Psoas muscle (tissue), 8 donors: ENCODE results near the gene LINC00305. TPM values are rescaled to one million over a fixed set of nuclear protein-coding genes. Genes with fewer than 3 reads are reported as not detected.

Experiments
- ATAC-seq, 4 donors: fragments of 200-7000 bp; cut with Tn5 transposase; one replicate each; pipeline ENCODE4 v1.9.1; 2020; ENCODE audit warnings: moderate library complexity in 3 of 4, mild to moderate bottlenecking in 2 of 4
- DNase-seq, 2 donors: peaks; one replicate each; pipeline ENCODE4 v3.0.0-alpha.2; 2020
- H3K27ac ChIP-seq: fragments of 200-600 bp; one replicate; pipeline ENCODE4 v1.8.0; 2022
- H3K27me3 ChIP-seq, 3 donors: fragments of 200-600 bp in 1 of 3; one replicate each; pipeline versions ENCODE4 v1.6.1 to v1.8.0; 2013 to 2022; ENCODE audit warnings: low read length in 2 of 3, mild to moderate bottlenecking in 2 of 3, moderate library complexity in 1 of 3; ENCODE audit not compliant: insufficient read depth in 3 of 3
- H3K36me3 ChIP-seq, 2 donors: fragments of 200-600 bp in 1 of 2; one replicate each; pipeline versions ENCODE4 v1.6.1 to v1.8.0; 2013 to 2022; ENCODE audit warnings: low read depth in 1 of 2, mild to moderate bottlenecking in 1 of 2, moderate library complexity in 1 of 2; ENCODE audit not compliant: insufficient read depth in 1 of 2
- H3K4me1 ChIP-seq: fragments of 200-600 bp; one replicate; pipeline ENCODE4 v1.8.0; 2022
- H3K4me3 ChIP-seq: fragments of 200-600 bp; one replicate; pipeline ENCODE4 v1.8.0; 2022; ENCODE audit warnings: mild to moderate bottlenecking
- H3K9me3 ChIP-seq: fragments of 200-600 bp; one replicate; pipeline ENCODE4 v1.8.0; 2022
- WGBS, 3 donors: extraction: QIAGEN DNeasy Blood & Tissue Kit; methylation state at CpG; one replicate each; pipeline versions ENCODE4 v1.1.6 to v1.1.7; 2013; 5-methylcytosine and 5-hydroxymethylcytosine counted together
- intact Hi-C, 2 donors: fragments of 100-400 bp; cut with DNase I; formaldehyde crosslinking; loops; one replicate each; pipeline versions ENCODE4 v1.11.0 to v1.14.2; 2022
- long read RNA-seq, 2 donors: library from polyadenylated mRNA; unstranded; transcript quantifications; one replicate each; pipeline ENCODE4 v2.0.0, GENCODE V29; 2021
- polyA plus RNA-seq, 3 donors: library from polyadenylated mRNA; stranded (reverse); fragments of 200-250 nt; gene quantifications; one replicate each; pipeline ENCODE4 v1.2.3, GENCODE V29; 2013
- total RNA-seq, 4 donors: library from RNA; stranded (reverse); fragmentation: NEBNext Ultra II Directional in 2 of 4; extraction: Animal tissue kit (Norgen Biotek cat#: 25700) in 2 of 4; gene quantifications; one replicate each; pipeline versions ENCODE4 v1.2.1 to v1.2.4, GENCODE V29; 2021 to 2023
- TF ChIP-seq, protein P1 (sequence below): fragments of 200-600 bp; IDR thresholded peaks from one replicate; pipeline ENCODE4 v1.8.0; 2022; ENCODE audit warnings: antibody characterized with exemption
- donor health status: healthy with polysubstance abuse.
- donor health status: DM: no; HTN: no; CAD: no; lungs with moderate emphysema.
- donor health status: Bipolar disorder and iron deficiency.
- donor health status: healthy.
- donor health status: DM: yes; HTN: yes; CAD: no.
- donor health status: DM: no; HTN: no; CAD: no.
- donor health status: DM: no; HTN: no; CAD: no.
- donor health status: DM: yes; HTN: yes; CAD: no.

Gene LINC00305
- not detected for total RNA-seq
- not detected for polyA plus RNA-seq
- long read RNA-seq, donor 1 = 0 reads
- long read RNA-seq, donor 2 = 0 reads

DNA sequence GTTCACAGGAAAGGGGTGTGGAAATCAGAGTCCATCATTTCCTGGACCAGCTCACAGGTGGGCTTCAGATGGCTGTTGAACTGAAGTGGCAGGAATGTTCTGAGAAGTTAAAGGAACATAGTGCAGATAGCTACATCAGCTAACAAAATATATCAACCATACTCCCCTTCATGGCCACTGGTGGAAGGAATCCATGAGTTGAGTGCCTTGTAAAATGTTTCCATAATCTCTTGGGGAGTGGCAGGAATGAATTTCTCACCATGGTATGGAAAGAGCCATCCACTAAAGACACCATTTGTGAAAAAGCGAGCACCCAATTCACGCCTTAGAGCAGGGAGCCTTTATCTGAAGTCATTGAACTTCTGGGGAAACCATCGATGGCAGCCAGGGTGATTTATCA is at the start of gene LINC00305:
TSS of gene LINC00305 (minus strand) at position 101 of the 400 bp plus-strand sequence.
- Histone ChIP-seq H3K9me3 (no peaks in the 10 kb centered on the region), H3K27ac (no peak within 1 kb of the TSS), H3K27me3 (peaks cover 0 to 3% (median 0%) of the 10 kb centered on the region in 3 donors), H3K4me1 (no peaks in the 10 kb centered on the region), H3K36me3 (no peaks in the 10 kb centered on the region), H3K4me3 (no peak within 1 kb of the TSS)
- ATAC-seq (no peak), DNase-seq (no peak)
- 78 to 81% (median 81%) methylated on average over 3 of the region's 3 CpGs for WGBS, 3 donors
- TF ChIP-seq, protein P1, sequence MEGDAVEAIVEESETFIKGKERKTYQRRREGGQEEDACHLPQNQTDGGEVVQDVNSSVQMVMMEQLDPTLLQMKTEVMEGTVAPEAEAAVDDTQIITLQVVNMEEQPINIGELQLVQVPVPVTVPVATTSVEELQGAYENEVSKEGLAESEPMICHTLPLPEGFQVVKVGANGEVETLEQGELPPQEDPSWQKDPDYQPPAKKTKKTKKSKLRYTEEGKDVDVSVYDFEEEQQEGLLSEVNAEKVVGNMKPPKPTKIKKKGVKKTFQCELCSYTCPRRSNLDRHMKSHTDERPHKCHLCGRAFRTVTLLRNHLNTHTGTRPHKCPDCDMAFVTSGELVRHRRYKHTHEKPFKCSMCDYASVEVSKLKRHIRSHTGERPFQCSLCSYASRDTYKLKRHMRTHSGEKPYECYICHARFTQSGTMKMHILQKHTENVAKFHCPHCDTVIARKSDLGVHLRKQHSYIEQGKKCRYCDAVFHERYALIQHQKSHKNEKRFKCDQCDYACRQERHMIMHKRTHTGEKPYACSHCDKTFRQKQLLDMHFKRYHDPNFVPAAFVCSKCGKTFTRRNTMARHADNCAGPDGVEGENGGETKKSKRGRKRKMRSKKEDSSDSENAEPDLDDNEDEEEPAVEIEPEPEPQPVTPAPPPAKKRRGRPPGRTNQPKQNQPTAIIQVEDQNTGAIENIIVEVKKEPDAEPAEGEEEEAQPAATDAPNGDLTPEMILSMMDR = no peak
- intact Hi-C loops = no loop called here

DNA sequence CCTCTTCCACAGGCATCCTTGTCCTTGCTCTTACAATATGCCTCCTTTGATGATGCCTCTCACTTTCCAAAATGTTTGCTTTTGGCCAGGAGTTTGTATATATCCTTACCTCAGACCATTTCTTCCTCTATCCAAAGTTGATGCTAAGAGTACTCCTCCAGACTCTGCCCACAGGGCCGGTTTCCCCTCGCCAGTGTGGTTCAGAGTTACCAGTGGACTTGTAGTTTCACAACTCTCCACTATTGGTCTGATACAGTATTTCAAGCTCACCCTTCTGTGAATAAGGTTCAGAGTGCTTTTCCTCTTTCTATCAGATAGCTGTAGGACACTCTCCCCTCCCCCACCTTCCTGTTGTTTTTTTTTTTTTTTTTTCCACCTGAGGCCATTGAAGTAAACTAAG is 42.2 kb upstream of the LINC00305 start:
- no peaks in the 10 kb centered on the region for H3K9me3 ChIP-seq
- no peak overlapping the region for H3K4me3 ChIP-seq
- WGBS, 3 donors = 80 to 97% (median 93%) methylated on average over 2 of the region's 2 CpGs
- ATAC-seq = no peak
- no peaks in the 10 kb centered on the region for H3K27me3 ChIP-seq
- no peaks in the 10 kb centered on the region for H3K4me1 ChIP-seq
- H3K27ac ChIP-seq = no peak overlapping the region
- no peaks in the 10 kb centered on the region for H3K36me3 ChIP-seq
- no peak for DNase-seq
- TF ChIP-seq, protein P1 = no peak
- intact Hi-C loops = no loop called here

DNA sequence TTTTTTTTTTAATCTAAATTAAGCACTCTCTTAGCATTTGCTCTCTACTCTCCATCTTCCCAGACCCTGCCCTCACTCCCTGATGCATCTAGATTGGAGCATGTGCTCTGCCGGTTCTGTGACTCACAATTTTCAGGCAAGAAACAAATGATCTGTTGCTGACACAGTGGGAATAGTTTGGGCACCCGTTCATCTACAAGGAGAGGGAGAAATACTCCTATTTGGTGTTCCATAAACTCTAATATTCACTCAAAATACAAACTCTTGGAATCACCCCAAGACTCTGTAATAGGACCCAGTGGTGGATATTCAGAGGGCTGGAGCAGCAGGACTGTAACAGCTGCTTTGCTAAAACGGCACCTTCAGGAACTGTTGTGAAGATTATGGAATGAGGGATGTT is 37.1 kb upstream of the LINC00305 start:
- WGBS, 3 donors = 21 to 30% (median 27%) methylated on average over 3 of the region's 3 CpGs
- Histone ChIP-seq H3K27me3 (no peaks in the 10 kb centered on the region), H3K9me3 (no peaks in the 10 kb centered on the region), H3K4me3 (no peak overlapping the region), H3K36me3 (no peaks in the 10 kb centered on the region), H3K27ac (no peak overlapping the region), H3K4me1 (no peaks in the 10 kb centered on the region)
- TF ChIP-seq, protein P1 = no peak
- intact Hi-C loops = no loop called here
- DNase-seq (no peak), ATAC-seq (no peak)

DNA sequence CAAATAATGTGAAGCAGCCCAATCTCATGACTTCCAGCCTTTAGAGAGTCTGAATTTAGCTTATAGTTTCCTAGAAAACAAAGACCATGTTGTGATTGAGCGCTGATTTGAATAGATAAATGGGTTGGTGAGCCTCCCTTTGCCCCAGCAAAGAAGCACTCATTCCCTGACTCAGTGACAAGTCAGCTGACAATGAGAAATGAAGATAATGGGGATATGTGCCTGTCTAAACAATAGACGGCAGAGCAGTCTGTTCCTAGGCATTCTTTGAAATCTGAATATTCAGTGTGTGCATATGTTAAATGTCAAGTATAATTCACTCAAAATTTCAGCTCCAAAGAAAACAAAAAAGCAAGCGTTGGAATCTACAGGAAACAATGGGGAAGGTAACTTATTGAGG is 34.8 kb upstream of the LINC00305 start:
- H3K36me3 ChIP-seq = no peaks in the 10 kb centered on the region
- no peak overlapping the region for H3K27ac ChIP-seq
- DNase-seq (no peak), ATAC-seq (no peak)
- intact Hi-C loops = no loop called here
- TF ChIP-seq, protein P1 = no peak
- no peaks in the 10 kb centered on the region for H3K9me3 ChIP-seq
- 61 to 73% (median 65%) methylated on average over 3 of the region's 3 CpGs for WGBS, 3 donors
- no peaks in the 10 kb centered on the region for H3K27me3 ChIP-seq
- H3K4me3 ChIP-seq = no peak overlapping the region
- no peaks in the 10 kb centered on the region for H3K4me1 ChIP-seq

DNA sequence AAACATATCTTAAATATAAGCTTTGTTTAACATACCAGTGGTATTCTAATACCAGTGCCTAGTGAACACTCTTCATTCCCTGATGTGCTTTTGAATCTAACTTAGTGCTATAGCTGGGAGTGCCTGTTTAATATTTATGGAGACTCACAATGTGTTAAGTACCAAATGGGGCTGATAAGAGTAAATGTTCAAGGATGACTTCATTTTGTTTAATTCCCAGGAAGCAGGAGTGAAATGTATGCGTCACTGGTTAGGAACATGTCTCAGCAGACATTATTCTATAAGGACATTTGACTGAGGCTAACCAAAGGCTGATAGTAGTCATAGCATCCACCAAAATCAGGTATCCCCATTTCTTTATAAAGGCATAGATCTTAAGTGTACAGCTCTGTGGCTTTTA is 31.7 kb upstream of the LINC00305 start:
- DNase-seq (no peak), ATAC-seq (no peak)
- H3K27ac ChIP-seq = no peak overlapping the region
- TF ChIP-seq, protein P1 = no peak
- H3K4me1 ChIP-seq = no peaks in the 10 kb centered on the region
- H3K9me3 ChIP-seq = no peaks in the 10 kb centered on the region
- no peaks in the 10 kb centered on the region for H3K27me3 ChIP-seq
- intact Hi-C loops = no loop called here
- WGBS, 3 donors = 72 to 89% (median 74%) methylated on average over 1 of the region's 1 CpG
- no peak overlapping the region for H3K4me3 ChIP-seq
- H3K36me3 ChIP-seq = no peaks in the 10 kb centered on the region
